OCI-LY3 (cell line): Measurements from ENCODE around the gene GPM6B.

ENCODE experiments used
- CTCF ChIP-seq: fragments of 200-600, 300-600 bp; sonication (generic); IDR thresholded peaks from 2 replicates; pipeline ENCODE4 v1.5.1; 2014; ENCODE audit warnings: antibody characterized with exemption, low read length, low read depth
- EZH2phosphoT487 ChIP-seq: fragments of 200-600 bp; shearing (Covaris generic); IDR thresholded peaks from 2 replicates; pipeline ENCODE4 v1.6.1; 2018; ENCODE audit warnings: antibody characterized with exemption, mixed run types, low read depth

- TF ChIP-seq CTCF (no peak), EZH2phosphoT487 (no peak)
Measured at GRCh38 chrX:13798184-13798583, 18.7 kb downstream of the GPM6B start.
